Medulla oblongata (tissue), 1 donor: ENCODE data around the gene CTNNA1.
"Not testable (repeated sequence)": the region's sequence is repeated elsewhere in the genome, so short reads cannot be mapped to it uniquely, and the experiment has no call there.

Experiments used
- DNase-seq: peaks from one replicate; pipeline ENCODE4 v3.0.0-alpha.2; 2015; ENCODE audit errors: extremely low spot score

CTNNA1 gene

DNA sequence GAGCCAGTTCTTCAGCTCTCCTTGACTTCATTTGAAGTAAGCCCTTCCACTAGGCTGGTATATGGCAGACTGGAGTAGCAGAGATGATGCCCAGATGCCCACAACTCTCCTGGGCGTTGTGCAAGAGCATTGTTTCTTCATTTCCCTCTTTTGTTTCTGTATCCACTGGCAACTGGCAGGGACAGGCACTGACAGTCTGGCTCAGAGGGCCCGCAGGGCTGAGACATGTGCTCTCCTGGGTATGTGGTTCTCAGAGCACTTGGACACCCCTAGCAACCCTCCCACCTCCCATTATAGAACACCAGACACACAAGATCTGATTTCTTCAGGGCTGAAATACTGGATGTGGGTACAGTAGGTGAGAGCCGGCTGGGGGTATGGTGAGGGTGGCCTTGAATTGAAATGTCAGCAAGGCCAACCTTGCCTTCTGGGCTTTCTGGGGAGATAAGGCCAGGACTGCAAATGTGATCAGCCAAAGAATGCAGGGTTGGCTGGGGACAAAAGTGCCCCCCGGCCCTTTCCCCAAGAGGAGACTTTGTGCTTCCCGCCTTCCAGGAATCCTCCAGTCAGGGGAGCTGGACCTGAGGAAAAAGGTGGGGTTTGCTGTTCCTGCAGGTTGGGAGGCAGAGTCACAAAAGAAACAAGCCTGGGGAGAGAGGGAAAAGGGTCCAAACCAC, 28.6 kb upstream of the CTNNA1 start:
- peak; percentile 51 for DNase-seq

DNA sequence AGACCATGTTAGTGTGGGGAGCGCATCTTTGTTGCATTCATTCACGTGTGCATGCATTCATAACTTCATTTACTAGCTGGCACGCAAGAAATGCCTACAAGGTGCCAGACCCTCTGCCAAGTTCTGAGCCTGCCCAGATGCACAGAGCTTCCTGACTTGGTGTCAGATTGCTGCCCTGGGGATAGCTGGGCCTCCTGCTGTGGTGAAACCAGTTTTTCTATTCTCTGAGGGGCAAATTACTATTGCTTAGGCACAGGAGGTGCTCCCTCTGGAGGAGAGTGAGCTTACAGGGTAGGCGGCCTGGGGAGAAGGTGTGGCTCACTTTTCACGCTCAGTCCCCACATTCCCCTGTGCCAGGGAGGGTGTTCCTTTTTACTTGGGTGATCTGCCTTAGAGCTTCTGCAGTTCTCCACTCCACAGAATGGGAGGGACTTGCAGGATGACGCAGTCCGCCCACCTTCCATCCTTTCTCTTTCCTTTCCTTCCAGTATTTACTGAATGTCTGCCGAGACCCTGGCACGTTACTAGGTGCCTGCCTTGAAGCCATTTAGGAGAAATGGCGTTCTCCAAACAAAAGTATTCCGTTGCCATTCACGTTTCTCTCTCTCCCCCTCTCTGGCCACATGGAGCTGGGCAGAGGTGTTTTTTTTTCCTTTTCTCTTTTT, 27.9 kb upstream of the CTNNA1 start:
- peak; percentile 24 for DNase-seq

DNA sequence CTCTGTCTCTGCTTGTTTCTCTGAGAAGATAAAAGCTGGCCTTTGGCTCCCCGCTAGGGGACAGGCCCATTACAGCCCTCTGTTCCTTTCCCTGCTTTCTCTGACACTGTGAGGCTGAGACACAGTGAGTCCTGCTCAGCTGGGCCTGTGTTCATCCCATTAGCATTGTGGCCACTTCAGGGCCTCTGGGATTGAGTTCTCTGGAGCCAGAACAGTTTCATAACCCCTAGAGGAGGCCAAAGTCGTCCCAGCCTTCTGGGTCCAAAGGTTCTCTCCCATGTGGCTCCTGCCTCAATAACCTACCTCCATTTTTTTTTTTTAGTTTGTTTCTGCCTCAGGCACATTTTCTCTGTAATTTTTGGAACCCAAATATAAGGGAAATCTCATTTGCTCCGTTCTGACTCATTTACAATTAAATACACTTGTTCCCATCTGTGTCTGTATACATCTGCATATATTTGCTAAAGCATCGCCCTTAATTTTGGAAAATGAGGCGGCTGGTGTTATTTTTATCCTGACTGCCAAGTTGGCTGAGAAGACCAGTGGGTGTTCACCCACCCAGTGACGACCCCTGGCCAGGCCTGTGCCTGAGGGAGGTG, 27.3 kb upstream of the CTNNA1 start:
- peak; percentile 37 for DNase-seq

DNA sequence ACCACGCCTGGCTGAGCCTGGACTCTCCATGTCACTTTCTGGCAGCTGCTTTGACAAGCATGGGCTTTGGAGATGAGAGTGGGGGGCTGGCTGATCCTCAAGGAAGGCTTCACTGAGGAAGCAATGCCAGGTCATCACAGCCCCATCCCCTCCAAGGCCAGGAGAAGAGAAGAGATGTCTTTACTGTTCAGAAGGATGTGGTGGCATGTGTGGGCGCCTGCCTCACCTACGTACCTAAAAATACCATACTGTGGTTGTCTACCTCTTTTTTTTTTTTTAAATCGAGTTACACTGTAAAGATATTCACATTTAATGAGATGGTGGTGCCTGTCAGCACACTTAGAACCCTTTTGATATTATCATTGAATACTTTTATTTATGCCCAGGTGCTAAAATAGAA, 26.4 kb upstream of the CTNNA1 start:
- no peak for DNase-seq

DNA sequence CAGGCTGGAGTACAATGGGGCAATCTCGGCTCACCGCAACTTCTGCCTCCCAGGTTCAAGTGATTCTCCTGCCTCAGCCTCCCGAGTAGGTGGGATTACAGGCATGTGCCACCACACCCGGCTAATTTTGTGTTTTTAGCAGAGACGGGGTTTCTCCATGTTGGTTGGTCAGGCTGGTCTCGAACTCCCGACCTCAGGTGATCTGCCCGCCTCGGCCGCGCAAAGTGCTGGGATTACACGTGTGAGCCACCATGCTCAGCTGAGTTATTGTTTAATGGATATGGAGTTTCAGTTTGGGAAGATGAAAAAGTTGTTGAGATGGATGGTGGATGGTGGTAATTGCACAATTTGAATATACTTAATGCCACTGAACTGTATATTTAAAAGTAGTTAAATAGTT, 22.7 kb upstream of the CTNNA1 start:
- DNase-seq, result not testable (repeated sequence)

DNA sequence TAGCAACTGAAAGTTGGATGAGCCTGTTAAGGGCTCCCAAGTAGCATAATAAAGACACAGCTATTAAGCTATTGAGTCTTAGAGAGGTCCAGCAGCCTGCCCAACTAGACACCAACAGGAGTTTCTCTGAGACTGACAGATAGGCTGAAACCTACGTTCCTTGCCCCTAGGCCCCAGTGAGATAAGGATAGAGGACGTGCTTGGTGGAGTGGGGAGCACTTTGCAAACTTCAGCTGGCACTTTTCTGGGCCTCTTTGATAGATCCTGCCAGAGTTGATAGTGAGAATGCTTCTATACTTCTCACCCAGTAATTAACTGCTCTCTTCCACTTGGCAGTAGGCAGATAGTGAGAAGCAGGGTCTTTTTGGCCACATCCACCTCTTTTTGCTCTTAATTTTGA, 20.8 kb upstream of the CTNNA1 start:
- DNase-seq, result no peak

DNA sequence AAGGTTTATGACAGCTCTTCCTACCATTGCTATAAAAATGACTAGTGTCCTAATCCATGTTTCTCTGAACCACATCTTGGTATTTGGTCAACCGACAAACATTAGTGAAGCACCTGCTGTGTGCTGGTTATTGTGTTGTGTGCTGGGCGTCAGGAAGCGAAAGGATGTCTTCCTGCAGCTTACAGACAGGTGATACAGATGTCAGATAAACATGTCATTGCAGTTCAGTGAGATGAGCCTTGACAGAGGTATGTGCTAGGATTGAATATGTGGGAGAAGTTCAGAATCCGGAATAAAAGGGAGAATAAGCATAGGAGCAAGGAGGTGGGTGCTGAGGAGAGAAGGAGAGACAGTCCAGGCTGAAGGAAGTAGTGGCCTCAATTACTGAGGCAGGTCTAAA, 20.3 kb upstream of the CTNNA1 start:
- no peak for DNase-seq

DNA sequence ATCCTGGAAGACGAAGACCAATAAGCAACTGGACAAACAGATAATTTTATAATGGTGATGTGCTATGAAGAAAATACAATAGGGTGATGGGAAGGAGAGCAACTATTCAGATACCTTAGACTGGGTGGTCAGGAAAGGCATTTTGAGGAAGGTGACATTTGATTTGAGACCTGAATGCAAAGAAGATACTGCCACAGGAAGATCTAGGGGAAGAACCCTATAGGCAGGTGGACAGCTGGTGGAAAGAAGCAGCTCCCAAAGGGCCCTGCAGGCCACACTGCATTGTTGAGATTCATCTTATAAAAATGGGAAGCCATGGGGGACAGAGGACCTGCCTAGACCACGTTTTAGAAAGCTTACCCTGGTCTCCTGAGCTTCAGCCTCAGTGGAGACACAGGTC, 19.7 kb upstream of the CTNNA1 start:
- DNase-seq, result no peak

DNA sequence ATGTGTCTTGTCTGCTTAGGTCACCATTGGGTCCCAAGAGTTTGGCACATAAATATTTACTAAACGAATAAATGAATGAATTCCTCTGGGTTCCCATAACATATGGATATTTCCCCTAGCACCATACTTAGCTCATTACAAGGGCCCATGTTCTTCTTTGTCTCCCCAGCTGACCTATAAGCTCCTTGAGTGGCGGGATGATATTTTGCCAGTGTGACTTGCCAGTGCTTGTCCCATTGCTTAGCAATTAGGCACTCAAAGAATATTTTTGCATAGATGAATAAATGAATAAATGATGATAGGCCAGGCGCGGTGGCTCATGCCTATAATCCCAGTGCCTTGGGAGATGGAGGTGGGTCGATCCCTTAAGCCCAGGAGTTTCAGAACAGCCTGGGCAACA, 16.9 kb upstream of the CTNNA1 start:
- DNase-seq, result no peak

DNA sequence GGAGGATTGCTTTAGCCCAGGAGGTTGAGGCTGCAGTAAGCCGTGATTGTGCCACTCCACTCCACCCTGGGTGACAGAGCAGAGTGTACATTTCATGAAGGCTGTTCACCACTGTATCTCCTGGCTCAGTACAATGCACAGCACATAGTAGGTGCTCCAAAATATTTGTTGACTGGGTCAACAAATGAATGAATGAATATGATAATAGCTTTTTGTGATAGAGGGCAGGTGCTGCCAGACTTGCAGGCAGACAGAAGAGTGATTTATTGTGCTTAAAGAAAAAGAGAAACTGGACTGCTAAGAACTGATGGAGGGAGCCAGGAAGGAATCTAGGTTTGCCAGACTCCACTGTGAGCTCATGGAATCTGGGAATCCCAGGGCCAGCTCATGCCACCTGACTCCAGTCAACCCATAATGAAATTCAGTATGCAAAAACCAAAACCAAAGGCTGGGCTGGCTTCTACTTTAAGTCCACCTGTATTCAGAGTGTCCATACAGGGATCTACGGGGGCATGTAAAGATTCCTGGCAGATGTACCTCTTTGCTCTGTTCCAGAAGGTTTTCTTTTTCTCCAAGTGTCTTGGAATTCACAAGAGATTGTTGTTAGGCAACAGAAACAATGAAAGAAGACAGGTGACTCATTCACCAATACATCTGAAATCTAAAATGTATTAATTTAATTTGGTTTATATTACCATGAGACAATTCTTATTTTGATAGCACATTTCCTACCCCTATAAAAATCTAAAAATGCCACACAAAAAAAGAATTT, 15.5 kb upstream of the CTNNA1 start:
- no peak for DNase-seq

DNA sequence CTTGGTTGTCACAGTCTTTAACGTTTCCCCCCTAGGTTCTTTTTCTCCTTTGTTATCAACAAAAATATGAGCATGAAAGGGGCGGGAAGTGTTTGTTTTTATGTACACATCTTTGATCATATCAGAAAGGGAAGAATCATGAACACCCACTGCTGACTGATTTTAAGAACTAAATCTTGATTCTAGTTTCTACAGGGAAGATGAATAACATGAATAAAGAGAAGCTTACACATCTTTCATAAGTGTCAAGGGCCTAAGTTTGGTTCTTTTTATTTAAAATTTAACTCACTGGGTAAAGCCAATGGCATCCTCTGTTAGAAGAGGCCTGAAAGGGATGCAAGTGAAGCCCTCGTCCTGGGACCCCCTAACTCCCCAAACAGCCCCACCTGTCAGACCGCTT, 14.8 kb upstream of the CTNNA1 start:
- DNase-seq, result no peak

DNA sequence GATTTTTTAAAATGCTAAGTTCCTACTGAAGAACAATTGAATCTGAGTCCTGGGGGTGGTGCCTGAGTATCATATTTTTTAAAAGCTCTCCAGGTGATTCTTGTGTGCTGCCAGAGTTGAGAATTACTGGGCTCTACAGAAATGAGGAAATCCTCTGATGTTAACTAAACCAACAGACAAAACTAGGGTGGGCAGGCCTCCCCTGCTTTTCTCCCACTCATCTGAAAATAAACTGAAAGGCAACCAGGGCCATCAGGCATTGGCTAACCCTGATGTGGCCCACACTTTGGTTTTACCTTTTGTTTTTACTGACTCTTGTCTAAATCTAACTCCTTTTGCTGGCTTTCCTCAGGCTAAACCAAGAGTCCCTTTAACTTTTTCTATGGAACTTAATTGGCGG, 13.3 kb upstream of the CTNNA1 start:
- no peak for DNase-seq

DNA sequence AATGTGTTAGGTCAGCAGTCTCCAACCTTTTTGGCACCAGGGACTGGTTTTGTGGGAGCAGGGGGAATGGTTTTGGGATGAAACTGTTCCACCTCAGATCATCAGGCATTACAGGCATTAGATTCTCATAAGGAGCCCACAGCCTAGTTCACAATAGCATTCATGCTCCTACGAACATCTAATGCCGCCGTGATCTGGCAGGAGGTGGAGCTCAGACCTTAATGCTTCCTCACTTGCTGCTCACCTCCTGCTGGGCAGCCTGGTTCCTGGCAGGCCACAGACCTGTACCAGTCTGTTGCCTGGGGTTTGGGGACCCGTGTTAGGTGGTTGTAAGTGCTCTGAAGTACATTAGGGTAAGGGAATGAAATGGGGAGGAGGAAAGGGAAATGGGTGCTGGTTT, 9.7 kb upstream of the CTNNA1 start:
- no peak for DNase-seq

DNA sequence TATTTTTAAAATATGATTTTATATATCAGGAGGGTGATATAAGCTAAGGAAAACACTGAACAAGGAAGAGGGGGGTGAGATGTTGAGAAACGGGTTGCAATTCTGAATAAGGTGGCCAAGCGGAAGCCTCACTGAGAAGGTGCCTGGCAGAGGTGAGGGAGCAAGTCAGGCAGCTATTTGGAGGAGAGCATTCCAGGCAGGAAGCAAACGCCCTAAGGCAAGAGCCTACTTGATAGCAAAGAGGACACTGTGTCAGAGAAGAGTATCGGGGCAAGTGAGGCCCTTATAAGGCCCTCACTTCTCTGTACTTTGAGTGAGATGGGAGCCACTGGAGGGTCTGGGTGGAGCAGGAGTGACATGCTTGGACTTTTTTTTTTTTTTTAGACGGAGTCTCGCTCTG, 8.0 kb upstream of the CTNNA1 start:
- DNase-seq, result no peak

DNA sequence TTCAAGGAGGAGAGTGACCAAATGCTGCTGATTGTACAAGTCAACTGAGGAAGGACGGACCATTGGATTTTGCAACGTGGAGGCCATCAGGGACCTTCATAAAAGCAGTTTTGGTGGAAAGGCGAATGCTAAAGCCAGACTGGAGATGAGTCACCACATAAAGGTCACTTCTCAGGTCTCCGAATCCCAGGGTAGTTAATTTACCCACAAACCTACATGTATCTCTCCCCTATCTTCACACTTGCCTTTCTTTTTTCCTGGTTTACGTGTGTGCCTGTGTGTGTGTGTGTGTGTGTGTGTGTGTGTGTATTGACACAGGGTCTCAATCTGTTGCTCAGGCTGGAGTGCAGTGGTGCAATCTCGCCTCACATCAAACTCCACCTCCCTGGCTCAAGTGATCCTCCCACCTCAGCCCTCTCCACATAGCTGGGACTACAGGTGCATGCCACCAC, 4.6 kb upstream of the CTNNA1 start:
- DNase-seq, result no peak

DNA sequence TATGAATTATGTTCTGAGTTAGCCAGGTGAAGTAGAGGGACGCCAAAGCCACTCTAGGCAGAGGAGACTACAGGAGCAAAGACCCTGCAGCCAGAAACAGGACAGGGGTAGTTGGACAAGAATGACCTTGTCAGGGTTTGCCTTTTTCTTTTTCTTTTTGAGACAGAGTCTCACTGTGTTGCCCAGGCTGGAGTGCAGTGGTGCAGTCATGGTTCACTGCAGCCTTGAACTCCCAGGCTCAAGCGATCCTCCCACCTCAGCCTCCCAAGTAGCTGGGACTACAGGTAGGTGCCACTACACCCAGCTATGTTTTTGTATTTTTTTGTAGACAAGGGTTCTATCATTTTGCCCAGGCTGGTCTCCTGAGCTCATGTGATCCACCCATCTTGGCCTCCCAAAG, 1.9 kb upstream of the CTNNA1 start:
- not testable (repeated sequence) for DNase-seq

DNA sequence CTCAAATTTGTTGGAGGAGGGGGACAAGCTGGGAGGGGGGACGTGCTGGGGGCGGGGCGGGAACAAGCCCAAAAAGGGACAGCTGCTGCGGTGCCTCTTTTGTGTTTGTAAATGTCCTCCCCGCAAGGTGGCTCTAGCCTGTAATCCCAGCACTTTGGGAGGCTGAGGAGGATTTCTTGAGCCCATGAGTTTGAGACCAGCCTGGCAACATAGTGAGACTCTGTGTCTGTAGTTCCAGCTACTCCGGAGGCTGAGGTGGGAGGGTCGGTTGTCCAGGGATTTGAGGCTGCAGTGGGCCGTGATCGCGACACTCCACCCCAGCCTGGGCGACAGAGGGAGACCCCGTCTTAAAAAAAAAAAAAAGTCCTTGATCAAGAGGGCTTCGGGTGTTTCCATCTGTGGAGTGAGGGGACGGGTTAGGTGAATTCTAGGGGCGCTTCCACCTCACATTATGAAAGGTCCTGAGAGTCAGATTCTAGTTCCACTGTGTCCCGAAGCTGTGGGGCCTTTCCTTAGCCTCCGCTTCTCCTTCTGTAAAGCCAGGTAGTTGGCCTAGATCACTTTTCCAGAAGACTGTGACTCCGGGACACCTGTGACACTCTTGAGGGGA, 779 bp upstream of the CTNNA1 start:
- DNase-seq, result no peak

DNA sequence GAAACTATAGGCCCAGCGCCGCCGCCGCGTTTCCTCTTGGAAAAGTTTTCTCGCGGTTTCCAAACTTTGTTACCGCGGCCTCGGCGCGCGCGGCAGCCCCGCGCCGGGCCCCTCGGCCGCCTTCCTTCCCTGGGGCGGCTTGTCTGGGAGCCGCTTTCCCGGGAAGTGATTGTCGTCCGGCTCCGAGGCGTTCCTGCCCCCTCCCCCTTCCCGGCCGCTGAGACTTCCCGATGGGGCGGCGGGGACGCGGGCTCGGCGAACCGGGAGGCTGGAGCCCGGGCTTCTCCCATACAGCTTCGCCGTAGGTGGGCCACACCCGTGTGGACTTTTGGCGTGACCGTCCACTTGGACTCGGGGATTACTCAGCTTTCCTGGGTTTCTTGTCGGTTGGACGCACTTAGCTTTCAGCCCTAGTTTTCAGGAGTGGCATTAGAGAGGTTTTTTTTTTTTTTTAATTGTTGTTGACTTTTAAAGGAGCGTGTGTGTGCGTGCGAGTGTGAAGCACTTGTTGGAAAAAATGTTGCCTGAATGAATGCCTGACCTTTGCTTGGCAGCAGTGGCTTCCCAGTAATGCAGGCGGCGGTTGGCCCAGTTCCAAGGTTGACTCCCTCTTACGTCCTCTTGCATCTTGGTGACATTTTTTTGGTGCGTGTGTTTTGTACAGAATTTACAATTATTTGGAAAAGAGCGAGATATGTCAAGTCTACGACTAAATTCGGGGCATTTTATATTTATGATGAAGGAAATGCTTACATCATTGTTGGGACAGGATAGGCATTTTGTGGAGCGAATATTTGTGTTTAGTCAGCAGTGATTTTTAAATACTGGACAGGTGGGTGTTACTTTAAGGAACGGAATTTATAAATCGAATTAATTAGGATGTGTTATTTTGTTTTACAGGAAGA, 821 bp downstream of the CTNNA1 start:
- DNase-seq, result peak; percentile 81

DNA sequence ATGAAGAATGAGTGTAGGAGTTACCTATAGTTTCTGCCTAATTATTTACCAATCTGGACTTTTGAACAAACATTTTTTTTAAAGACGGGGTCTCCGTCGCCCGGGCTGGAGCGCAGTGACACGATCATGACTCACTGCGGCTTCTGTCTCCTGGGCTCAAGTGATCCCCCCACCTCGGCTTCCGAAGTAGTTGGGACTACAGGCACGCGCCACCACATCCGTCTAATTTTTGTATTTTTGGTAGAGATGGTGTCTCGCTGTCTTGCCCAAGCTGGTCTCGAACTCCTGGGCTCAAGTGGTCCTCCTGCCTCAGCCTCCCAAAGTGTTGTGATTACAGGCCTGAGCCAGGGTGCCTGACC, 1.5 kb downstream of the CTNNA1 start:
- no peak for DNase-seq

DNA sequence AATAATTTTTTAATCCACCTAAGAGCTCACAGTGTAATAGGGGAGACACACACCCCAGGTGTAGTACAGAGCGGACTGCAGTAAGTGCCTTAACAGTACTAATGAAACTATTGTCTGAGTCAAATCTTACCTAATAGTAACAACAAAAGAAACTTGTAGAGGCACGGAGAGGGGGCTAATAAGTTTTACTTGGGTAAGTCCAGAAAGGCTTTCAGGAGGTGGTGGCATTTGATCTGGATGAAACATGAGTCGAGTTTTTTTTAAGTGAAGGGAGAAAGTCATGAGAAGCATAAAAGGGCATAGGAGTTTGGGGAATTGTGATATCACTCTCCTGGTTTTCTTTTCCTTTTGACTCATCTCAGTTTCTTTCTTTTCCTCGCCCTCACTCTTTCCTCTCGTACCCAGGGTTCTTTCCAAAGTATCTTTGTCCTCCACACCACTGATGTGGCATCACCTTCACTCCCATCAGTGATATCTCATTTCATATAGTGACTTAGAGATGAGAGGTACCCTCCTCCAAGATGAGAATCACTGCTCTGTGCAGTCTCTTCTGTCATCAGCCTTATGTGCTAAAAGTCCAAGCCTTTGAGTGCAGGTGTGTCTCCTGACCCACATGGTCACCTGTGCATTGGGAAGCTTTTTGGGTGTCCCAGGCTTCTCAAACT, 2.0 kb downstream of the CTNNA1 start:
- no peak for DNase-seq
